Muscle layer of colon (tissue), 2 donors: ENCODE results near the gene CAPSL.

Source experiments
- H3K27ac ChIP-seq: one replicate; pipeline ENCODE4 v1.7.0; 2013; ENCODE audit warnings: low read depth, mild to moderate bottlenecking, low read length, moderate library complexity
- H3K27me3 ChIP-seq, 2 donors: one replicate each; pipeline ENCODE4 v1.7.0; 2013; ENCODE audit warnings: low read length in 2 of 2, mild to moderate bottlenecking in 2 of 2; ENCODE audit not compliant: insufficient read depth in 2 of 2, control insufficient read depth in 1 of 2
- H3K36me3 ChIP-seq: one replicate; pipeline ENCODE4 v1.7.0; 2013; ENCODE audit warnings: mild to moderate bottlenecking, low read length; ENCODE audit not compliant: insufficient read depth
- H3K4me1 ChIP-seq: one replicate; pipeline ENCODE4 v1.7.0; 2013; ENCODE audit warnings: mild to moderate bottlenecking, low read length; ENCODE audit not compliant: insufficient read depth
- H3K4me3 ChIP-seq, 2 donors: one replicate each; pipeline ENCODE4 v1.7.0; 2013; ENCODE audit warnings: low read length in 2 of 2, low read depth in 1 of 2, mild to moderate bottlenecking in 1 of 2, moderate library complexity in 1 of 2
- H3K9ac ChIP-seq: one replicate; pipeline ENCODE4 v1.7.0; 2013; ENCODE audit warnings: low read length
- H3K9me3 ChIP-seq: one replicate; pipeline ENCODE4 v1.7.0; 2013; ENCODE audit warnings: mild to moderate bottlenecking, low read length
- donor health status: abdominal sarcoma.
- donor health status: Adenocarcinoma of cecum.

The CAPSL gene

DNA sequence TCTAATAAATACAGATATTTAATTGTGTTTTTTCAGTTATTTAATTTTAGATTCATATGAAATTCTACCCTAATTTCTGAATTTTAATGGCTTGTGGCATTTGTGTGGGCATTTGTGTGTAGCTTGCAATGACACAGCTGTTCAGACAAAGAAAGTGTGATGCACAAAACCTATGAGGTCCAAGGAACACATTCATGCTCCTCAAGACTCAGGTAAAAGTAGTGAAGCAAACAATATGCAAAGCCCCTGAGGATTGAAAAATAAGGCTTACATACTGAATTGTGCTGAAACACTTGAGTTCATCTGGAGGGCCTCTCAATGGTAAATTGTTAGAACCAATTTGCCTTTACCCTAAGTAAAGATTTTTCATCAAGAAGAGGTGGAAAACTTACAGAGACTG lies 53.6 kb downstream of the CAPSL start:
- no peaks in the 10 kb centered on the region for H3K4me1 ChIP-seq
- no peaks in the 10 kb centered on the region for H3K27me3 ChIP-seq
- H3K36me3 ChIP-seq = no peaks in the 10 kb centered on the region
- H3K9ac ChIP-seq = no peak overlapping the region
- no peak overlapping the region for H3K4me3 ChIP-seq
- H3K9me3 ChIP-seq = no peaks in the 10 kb centered on the region
- no peak overlapping the region for H3K27ac ChIP-seq

DNA sequence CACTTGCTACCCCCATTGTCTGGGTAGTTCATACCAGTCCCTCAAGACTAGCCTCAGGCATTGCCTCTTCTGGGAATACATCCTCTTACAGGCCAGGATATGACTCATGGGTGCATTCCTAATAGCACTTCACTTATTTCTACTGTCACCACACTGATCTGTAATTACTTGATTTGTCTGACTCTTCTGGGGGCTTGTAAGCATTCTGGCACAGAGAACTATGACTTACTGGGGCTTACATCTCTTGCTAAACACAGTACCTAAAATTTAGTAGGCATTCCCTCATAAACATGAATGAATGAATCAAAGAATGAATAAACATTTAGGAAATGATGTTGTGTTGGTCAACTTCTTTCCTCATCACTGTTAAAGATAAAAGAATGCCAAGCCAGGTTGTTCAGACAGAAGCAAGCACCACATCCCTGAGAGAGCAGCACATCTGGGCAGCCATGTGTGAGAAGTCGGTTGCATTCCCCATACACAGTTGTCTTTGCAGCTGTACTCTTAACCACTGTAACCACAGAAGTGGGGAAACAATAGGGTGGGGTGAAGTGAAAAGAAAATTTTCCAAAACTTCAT lies 54.1 kb downstream of the CAPSL start:
- H3K27me3 ChIP-seq = no peaks in the 10 kb centered on the region
- no peaks in the 10 kb centered on the region for H3K4me1 ChIP-seq
- no peak overlapping the region for H3K4me3 ChIP-seq
- H3K36me3 ChIP-seq = no peaks in the 10 kb centered on the region
- no peaks in the 10 kb centered on the region for H3K9me3 ChIP-seq
- no peak overlapping the region for H3K27ac ChIP-seq
- no peak overlapping the region for H3K9ac ChIP-seq

DNA sequence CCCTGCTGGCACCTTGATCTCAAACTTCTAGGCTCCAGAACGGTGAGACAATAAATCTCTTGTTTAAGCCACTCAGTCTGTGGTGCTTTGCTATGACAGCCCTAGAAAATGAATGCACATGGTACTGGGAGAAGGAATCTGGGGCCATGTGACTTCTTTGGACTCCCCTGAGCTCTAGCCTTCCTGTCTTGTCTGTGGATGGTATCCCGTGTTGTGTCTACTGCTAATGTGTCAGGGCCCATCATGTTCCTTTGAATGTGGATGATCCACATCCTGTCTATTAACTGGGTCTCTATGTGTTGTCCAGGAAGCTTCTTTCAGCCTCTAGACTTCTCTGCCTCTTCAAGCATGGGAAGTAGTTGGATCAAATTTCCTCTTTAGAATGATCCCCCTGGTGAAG lies 56.7 kb downstream of the CAPSL start:
- Histone ChIP-seq H3K9ac (no peak overlapping the region), H3K27ac (no peak overlapping the region), H3K9me3 (no peaks in the 10 kb centered on the region), H3K4me1 (no peaks in the 10 kb centered on the region), H3K36me3 (no peaks in the 10 kb centered on the region), H3K4me3 (no peak overlapping the region), H3K27me3 (no peaks in the 10 kb centered on the region)

DNA sequence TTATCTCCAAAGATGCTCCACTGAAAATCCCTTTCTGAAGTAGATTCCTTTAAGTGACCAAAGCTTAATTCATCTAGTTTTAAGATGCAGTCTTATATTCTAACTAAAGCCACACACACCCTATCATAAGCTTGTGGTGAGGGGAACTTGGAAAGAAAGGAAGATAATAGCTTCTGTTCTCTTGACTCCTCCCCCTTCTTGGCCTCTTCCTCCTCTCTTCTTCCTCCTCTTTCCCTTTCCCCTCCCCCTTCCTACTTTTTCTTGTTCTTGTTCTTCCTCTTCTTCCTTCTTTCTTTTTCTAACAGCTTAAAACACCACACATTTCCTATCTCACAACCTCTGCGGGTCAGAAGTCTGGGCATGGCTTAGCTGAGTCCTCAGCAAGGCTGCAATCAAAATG lies 58.3 kb downstream of the CAPSL start:
- no peaks in the 10 kb centered on the region for H3K9me3 ChIP-seq
- no peaks in the 10 kb centered on the region for H3K4me1 ChIP-seq
- H3K27me3 ChIP-seq = no peaks in the 10 kb centered on the region
- H3K27ac ChIP-seq = no peak overlapping the region
- no peaks in the 10 kb centered on the region for H3K36me3 ChIP-seq
- no peak overlapping the region for H3K9ac ChIP-seq
- H3K4me3 ChIP-seq = no peak overlapping the region

- no peaks in the 10 kb centered on the region for H3K36me3 ChIP-seq
- H3K4me3 ChIP-seq = no peak overlapping the region
Observed at GRCh38 chr5:35879649-35880048, 58.8 kb downstream of the CAPSL start.

GRCh38 chr5:35879096-35879495 lies 59.3 kb downstream of the CAPSL start:
- Histone ChIP-seq H3K9ac (no peak overlapping the region), H3K27me3 (no peaks in the 10 kb centered on the region), H3K27ac (no peak overlapping the region), H3K9me3 (no peaks in the 10 kb centered on the region), H3K4me1 (no peaks in the 10 kb centered on the region), H3K4me3 (no peak overlapping the region), H3K36me3 (no peaks in the 10 kb centered on the region)

More at GRCh38 chr5:35879649-35880048, 58.8 kb downstream of the CAPSL start:
- H3K9ac ChIP-seq = no peak overlapping the region
- H3K27ac ChIP-seq = no peak overlapping the region
- no peaks in the 10 kb centered on the region for H3K27me3 ChIP-seq
- H3K9me3 ChIP-seq = no peaks in the 10 kb centered on the region
- no peaks in the 10 kb centered on the region for H3K4me1 ChIP-seq

- no peaks in the 10 kb centered on the region for H3K27me3 ChIP-seq
- no peak overlapping the region for H3K9ac ChIP-seq
Observed at GRCh38 chr5:35878079-35878478, 60.3 kb downstream of the CAPSL start.

GRCh38 chr5:35877655-35878054 lies 60.8 kb downstream of the CAPSL start:
- Histone ChIP-seq H3K27ac (no peak overlapping the region), H3K9ac (no peak overlapping the region), H3K27me3 (no peaks in the 10 kb centered on the region), H3K36me3 (no peaks in the 10 kb centered on the region), H3K4me1 (no peaks in the 10 kb centered on the region), H3K9me3 (no peaks in the 10 kb centered on the region), H3K4me3 (no peak overlapping the region)

More at GRCh38 chr5:35878079-35878478, 60.3 kb downstream of the CAPSL start:
- Histone ChIP-seq H3K9me3 (no peaks in the 10 kb centered on the region), H3K4me3 (no peak overlapping the region), H3K4me1 (no peaks in the 10 kb centered on the region), H3K27ac (no peak overlapping the region), H3K36me3 (no peaks in the 10 kb centered on the region)

DNA sequence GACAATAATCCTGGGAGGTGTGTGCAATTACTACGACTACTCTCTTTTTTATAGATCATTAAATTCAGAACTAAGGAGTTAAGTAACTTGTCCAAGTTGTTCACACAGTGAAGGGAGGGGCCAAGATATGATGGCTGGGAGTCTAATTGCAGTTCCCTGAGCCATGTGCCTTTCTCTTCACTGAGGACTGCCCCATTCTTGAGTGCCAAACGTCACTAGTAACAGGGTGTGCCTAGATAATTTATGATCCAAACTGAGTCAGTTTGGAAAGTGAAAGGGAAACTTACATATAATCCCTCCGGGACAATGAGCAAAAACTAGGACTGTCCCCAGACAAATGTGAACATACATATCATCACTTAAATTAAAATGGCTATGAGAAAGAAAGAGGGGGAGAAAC lies 61.5 kb downstream of the CAPSL start:
- Histone ChIP-seq H3K9ac (no peak overlapping the region), H3K27ac (no peak overlapping the region), H3K4me1 (no peaks in the 10 kb centered on the region), H3K27me3 (no peaks in the 10 kb centered on the region), H3K9me3 (no peaks in the 10 kb centered on the region), H3K4me3 (no peak overlapping the region), H3K36me3 (no peaks in the 10 kb centered on the region)

- Histone ChIP-seq H3K9ac (no peak overlapping the region), H3K27ac (no peak overlapping the region), H3K36me3 (no peaks in the 10 kb centered on the region), H3K9me3 (no peaks in the 10 kb centered on the region), H3K4me1 (no peaks in the 10 kb centered on the region), H3K4me3 (no peak overlapping the region), H3K27me3 (no peaks in the 10 kb centered on the region)
Observed at GRCh38 chr5:35876454-35876853, 62.0 kb downstream of the CAPSL start.

DNA sequence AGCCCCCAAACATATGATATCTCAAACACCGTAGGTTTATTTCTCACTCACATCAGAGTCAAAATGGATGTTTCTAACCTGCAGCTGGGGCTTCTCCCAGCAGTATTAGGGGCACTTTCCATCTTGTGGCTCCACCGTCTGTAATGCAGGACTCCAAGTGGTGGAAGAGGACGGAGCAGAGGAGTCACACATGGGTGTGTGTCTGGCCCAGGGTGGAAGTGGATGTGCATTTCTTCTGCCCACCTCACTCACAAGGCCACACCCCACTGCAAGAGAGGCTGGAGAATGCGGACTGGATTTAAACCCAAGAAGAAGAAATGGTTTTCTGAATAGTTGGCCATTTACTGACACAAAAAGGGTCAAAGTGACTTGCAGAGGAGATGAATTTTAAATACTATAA lies 67.8 kb downstream of the CAPSL start:
- no peaks in the 10 kb centered on the region for H3K9me3 ChIP-seq
- H3K9ac ChIP-seq = no peak overlapping the region
- no peak overlapping the region for H3K27ac ChIP-seq
- no peaks in the 10 kb centered on the region for H3K27me3 ChIP-seq
- H3K4me3 ChIP-seq = no peak overlapping the region
- no peaks in the 10 kb centered on the region for H3K36me3 ChIP-seq
- no peaks in the 10 kb centered on the region for H3K4me1 ChIP-seq

DNA sequence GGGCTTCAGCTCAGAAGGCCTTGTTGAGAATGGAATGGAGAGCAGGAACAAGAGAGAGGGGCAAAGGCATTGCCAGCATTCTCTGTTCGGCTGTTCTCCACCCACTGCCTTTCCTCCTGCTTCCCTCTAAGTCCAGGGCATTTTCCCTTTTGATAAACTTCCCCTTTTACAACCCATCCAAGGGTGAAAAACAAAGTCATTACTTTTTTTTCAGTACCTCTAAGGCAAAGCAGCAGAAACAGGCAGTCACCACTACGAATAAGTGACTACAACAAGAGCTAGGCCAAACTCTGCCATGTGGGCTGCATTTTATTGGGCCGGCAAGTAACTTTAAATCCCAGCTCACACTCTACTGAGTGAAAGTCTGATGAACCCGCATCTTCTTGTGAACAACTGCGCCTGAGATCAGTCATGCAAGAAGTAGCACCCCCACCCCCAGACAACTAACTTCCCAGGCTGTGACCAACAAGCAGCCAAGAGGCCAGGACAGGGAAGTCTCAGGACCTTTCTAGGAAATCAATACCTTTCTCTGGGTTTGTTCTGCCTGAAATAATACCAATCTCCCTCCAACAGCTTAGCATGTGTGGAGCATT lies 68.6 kb downstream of the CAPSL start:
- no peak overlapping the region for H3K27ac ChIP-seq
- no peak overlapping the region for H3K9ac ChIP-seq

More for the DNA sequence above, 68.6 kb downstream of the CAPSL start:
- H3K4me1 ChIP-seq = no peaks in the 10 kb centered on the region
- no peak overlapping the region for H3K4me3 ChIP-seq
- no peaks in the 10 kb centered on the region for H3K36me3 ChIP-seq
- H3K27me3 ChIP-seq = no peaks in the 10 kb centered on the region
- H3K9me3 ChIP-seq = no peaks in the 10 kb centered on the region
